OCI-LY3 (cell line): Measurements from ENCODE around the gene SPATC1L.

Experiments
- H2AFZ ChIP-seq: fragments of 200-600, 300-600 bp; shearing (Covaris generic); 2 replicates; pipeline ENCODE4 v1.6.0; 2014; ENCODE audit warnings: antibody characterized with exemption, low read depth, low read length
- H3K27ac ChIP-seq: fragments of 200-600, 300-600 bp; sonication (generic); 2 replicates; pipeline ENCODE4 v1.5.1; 2014; ENCODE audit warnings: mild to moderate bottlenecking, low read length, moderate library complexity, mixed read lengths
- H3K27me3 ChIP-seq: fragments of 200-600, 300-600 bp; sonication (generic); 2 replicates; pipeline ENCODE4 v1.6.1; 2014; ENCODE audit warnings: low read depth, low read length, mixed read lengths
- H3K36me3 ChIP-seq: fragments of 200-600, 300-600 bp; sonication (generic); replicated peaks from 2 replicates; pipeline ENCODE3; 2014; ENCODE audit warnings: low read depth, low read length, mixed read lengths
- H3K4me1 ChIP-seq: fragments of 300-600, 200-600 bp; sonication (generic); 2 replicates; pipeline ENCODE4 v1.6.1; 2014; ENCODE audit warnings: low read length, mixed read lengths
- H3K4me2 ChIP-seq: fragments of 200-600, 300-600 bp; sonication (generic); 2 replicates; pipeline ENCODE4 v1.6.1; 2014; ENCODE audit warnings: low read length, mixed read lengths
- H3K4me3 ChIP-seq: fragments of 300-600, 200-600 bp; sonication (generic); 2 replicates; pipeline ENCODE4 v1.5.1; 2014; ENCODE audit warnings: antibody characterized with exemption, mild to moderate bottlenecking, low read length, moderate library complexity
- H3K79me2 ChIP-seq: fragments of 300-600, 200-600 bp; shearing (Covaris generic); 2 replicates; pipeline ENCODE4 v1.6.1; 2014; ENCODE audit warnings: mild to moderate bottlenecking, low read length, mixed read lengths
- H3K9ac ChIP-seq: fragments of 300-600, 200-600 bp; shearing (Covaris generic); 2 replicates; pipeline ENCODE4 v1.6.0; 2014; ENCODE audit warnings: mild to moderate bottlenecking, low read length, moderate library complexity
- H3K9me3 ChIP-seq: fragments of 200-600, 300-600 bp; shearing (Covaris generic); 2 replicates; pipeline ENCODE4 v1.6.1; 2014; ENCODE audit warnings: low read length, mixed read lengths; ENCODE audit not compliant: insufficient read depth
- H4K20me1 ChIP-seq: fragments of 200-600, 300-600 bp; sonication (generic); 2 replicates; pipeline ENCODE4 v1.6.1; 2016; ENCODE audit warnings: low read length, mixed read lengths; ENCODE audit not compliant: insufficient read depth
- EZH2phosphoT487 ChIP-seq: fragments of 200-600 bp; shearing (Covaris generic); IDR thresholded peaks from 2 replicates; pipeline ENCODE4 v1.6.1; 2018; ENCODE audit warnings: antibody characterized with exemption, mixed run types, low read depth
- TF ChIP-seq, protein P1 (sequence below): fragments of 200-600, 300-600 bp; sonication (generic); IDR thresholded peaks from 2 replicates; pipeline ENCODE4 v1.5.1; 2014; ENCODE audit warnings: antibody characterized with exemption, low read length, low read depth

The SPATC1L gene

DNA sequence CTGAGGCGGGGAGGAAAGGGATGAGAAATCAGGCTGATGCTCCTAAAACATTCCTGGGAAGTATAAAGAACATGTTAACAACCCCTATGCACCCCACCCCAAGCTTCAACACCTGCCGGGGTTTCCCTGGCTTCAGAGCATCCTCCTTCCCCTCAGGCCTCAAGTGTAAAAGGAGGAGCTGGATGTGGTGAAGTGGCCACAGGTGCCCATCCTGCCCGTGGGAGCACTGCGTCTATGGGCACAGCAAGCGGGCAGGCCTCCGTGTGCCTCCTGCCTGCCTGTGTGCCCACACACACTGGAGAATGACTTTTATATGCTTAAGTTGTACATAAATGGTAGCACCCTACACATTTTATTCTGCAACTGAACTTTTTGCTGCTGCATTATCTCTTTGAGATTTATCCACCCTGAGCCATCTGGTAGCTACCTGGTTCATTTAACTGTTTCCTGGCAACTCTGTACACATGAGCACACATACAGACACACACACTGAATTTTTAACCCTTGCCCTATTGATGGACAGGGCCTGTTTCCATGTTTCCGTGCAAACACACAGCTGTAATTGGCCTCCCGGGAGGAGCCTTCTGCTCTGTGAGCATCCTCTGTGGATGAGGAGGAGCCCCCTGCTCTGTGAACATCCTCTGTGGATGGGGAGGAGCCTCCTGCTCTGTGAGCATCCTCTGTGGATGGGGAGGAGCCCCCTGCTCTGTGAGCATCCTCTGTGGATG lies 15.4 kb downstream of the SPATC1L start:
- H3K9ac ChIP-seq: no peak overlapping the region
- H3K9me3 ChIP-seq: no peaks in the 10 kb centered on the region
- no peaks in the 10 kb centered on the region for H3K27me3 ChIP-seq
- no peak overlapping the region for H3K4me3 ChIP-seq
- H4K20me1 ChIP-seq: no peaks in the 10 kb centered on the region
- H3K27ac ChIP-seq: no peak overlapping the region
- H3K79me2 ChIP-seq: no peaks in the 10 kb centered on the region
- no peak overlapping the region for H3K4me2 ChIP-seq
- no peaks in the 10 kb centered on the region for H3K4me1 ChIP-seq
- TF ChIP-seq EZH2phosphoT487: no peak
- TF ChIP-seq, protein P1, sequence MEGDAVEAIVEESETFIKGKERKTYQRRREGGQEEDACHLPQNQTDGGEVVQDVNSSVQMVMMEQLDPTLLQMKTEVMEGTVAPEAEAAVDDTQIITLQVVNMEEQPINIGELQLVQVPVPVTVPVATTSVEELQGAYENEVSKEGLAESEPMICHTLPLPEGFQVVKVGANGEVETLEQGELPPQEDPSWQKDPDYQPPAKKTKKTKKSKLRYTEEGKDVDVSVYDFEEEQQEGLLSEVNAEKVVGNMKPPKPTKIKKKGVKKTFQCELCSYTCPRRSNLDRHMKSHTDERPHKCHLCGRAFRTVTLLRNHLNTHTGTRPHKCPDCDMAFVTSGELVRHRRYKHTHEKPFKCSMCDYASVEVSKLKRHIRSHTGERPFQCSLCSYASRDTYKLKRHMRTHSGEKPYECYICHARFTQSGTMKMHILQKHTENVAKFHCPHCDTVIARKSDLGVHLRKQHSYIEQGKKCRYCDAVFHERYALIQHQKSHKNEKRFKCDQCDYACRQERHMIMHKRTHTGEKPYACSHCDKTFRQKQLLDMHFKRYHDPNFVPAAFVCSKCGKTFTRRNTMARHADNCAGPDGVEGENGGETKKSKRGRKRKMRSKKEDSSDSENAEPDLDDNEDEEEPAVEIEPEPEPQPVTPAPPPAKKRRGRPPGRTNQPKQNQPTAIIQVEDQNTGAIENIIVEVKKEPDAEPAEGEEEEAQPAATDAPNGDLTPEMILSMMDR: no peak
- H2AFZ ChIP-seq: no peak overlapping the region
- no peaks in the 10 kb centered on the region for H3K36me3 ChIP-seq

DNA sequence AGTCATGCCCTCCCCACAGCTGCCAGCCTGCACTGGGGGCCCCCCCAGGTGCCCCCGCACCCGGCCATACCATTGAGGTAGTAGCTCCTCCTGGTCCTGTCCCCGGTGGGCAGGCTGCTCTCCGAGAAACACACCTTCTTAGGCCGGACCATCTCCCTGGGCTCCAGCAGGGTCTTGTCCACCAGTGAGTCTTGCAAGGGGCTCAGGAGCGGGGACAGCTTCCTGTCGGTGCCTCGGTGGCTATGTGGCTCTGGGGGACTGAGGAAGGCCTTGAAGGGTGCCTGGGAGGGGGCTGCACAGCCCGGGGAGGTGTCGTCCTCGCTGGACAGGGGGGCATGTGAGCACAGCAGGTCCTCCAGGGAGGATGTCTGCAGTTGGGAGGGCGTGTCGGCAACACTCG lies 16.0 kb downstream of the SPATC1L start:
- H2AFZ ChIP-seq: no peak overlapping the region
- H3K9me3 ChIP-seq: no peaks in the 10 kb centered on the region
- H3K9ac ChIP-seq: no peak overlapping the region
- H3K27ac ChIP-seq: no peak overlapping the region
- H3K36me3 ChIP-seq: no peaks in the 10 kb centered on the region
- no peak overlapping the region for H3K4me3 ChIP-seq
- no peaks in the 10 kb centered on the region for H4K20me1 ChIP-seq
- no peaks in the 10 kb centered on the region for H3K79me2 ChIP-seq
- H3K4me1 ChIP-seq: no peaks in the 10 kb centered on the region
- no peaks in the 10 kb centered on the region for H3K27me3 ChIP-seq
- TF ChIP-seq, protein P1: no peak
- TF ChIP-seq EZH2phosphoT487: no peak
- H3K4me2 ChIP-seq: no peak overlapping the region

DNA sequence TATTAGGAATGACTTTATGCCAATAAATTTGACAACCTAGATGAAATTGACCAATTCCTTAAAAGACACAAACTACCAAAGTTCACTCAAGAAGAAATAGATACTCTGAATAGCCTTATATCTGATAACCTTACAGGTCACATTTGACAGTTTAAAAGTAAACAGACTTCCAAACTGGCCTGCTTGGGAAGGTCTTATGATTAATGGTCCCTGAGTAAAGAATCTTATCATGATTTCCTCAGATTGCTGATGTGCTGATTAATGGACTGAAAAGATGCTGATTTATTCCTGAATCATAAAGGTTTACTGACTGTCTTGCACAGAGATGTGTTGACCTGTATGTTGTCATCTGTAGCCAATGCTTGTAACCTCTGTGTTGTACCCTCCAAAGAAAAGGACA lies 19.2 kb downstream of the SPATC1L start:
- H3K27ac ChIP-seq: no peak overlapping the region
- H3K9me3 ChIP-seq: no peaks in the 10 kb centered on the region
- TF ChIP-seq EZH2phosphoT487: no peak
- TF ChIP-seq, protein P1: no peak
- no peaks in the 10 kb centered on the region for H3K4me1 ChIP-seq
- no peaks in the 10 kb centered on the region for H3K79me2 ChIP-seq
- no peak overlapping the region for H3K4me2 ChIP-seq
- no peak overlapping the region for H2AFZ ChIP-seq
- no peak overlapping the region for H3K9ac ChIP-seq
- no peaks in the 10 kb centered on the region for H3K36me3 ChIP-seq
- no peaks in the 10 kb centered on the region for H3K27me3 ChIP-seq
- H4K20me1 ChIP-seq: no peaks in the 10 kb centered on the region
- H3K4me3 ChIP-seq: no peak overlapping the region

DNA sequence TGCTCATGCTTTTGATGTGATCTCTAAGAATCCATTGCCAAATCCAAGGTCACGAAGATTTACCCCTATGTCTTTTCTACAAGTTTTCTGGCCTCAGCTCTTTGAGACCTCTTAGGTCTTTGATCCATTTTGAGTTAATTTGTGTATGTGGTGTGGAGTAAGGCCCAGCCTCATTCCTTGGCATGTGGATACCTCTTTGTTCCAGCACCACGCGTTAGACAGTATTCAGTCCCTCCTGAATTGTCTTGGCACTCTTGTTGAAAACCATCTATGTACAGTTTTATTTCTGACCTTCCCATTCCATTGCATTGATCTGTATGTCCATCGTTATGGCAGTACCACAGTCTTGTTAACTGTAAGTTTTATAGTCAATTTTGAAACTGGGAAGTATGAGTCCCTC lies 20.9 kb downstream of the SPATC1L start:
- H3K79me2 ChIP-seq: no peaks in the 10 kb centered on the region
- H3K36me3 ChIP-seq: no peaks in the 10 kb centered on the region
- no peaks in the 10 kb centered on the region for H3K9me3 ChIP-seq
- no peak overlapping the region for H2AFZ ChIP-seq
- H3K4me3 ChIP-seq: no peak overlapping the region
- no peak overlapping the region for H3K9ac ChIP-seq
- TF ChIP-seq, protein P1: no peak
- no peaks in the 10 kb centered on the region for H4K20me1 ChIP-seq
- H3K4me1 ChIP-seq: no peaks in the 10 kb centered on the region
- no peaks in the 10 kb centered on the region for H3K27me3 ChIP-seq
- no peak overlapping the region for H3K4me2 ChIP-seq
- H3K27ac ChIP-seq: no peak overlapping the region
